Panc1 (cell line): ENCODE data around the gene ANK3. TPM values are rescaled to one million over a fixed set of nuclear protein-coding genes. Genes with fewer than 3 reads are reported as not detected.

ENCODE experiments used
- ATAC-seq: fragments of 200-7000 bp; cut with Tn5 transposase; 2 replicates; pipeline ENCODE4 v1.9.1; 2020; ENCODE audit warnings: mild to moderate bottlenecking, moderate library complexity
- BruUV-seq: library from RNA; stranded (reverse); fragments of 400-500 nt; replicated peaks from 2 replicates; lab custom pipeline; 2021; lab: Mats Ljungman, UMichigan
- CTCF ChIA-PET: fragments of 300-600 bp; sonication (Branson Sonifier 250); formaldehyde crosslinking; loops from one replicate; lab custom pipeline; 2022; ENCODE audit warnings: antibody characterized with exemption; lab: Charles Lee
- POLR2A ChIA-PET: fragments of 300-600 bp; sonication (Branson Sonifier 250); formaldehyde crosslinking; loops from one replicate; lab custom pipeline; 2022; ENCODE audit warnings: antibody characterized with exemption; lab: Charles Lee
- DNase-seq: peaks from one replicate; pipeline ENCODE4 v3.0.0-alpha.2; 2010; ENCODE audit warnings: low read depth, low spot score
- H3K27ac ChIP-seq: 2 replicates; pipeline ENCODE4 v1.5.1; 2011; ENCODE audit warnings: mild to moderate bottlenecking, low read length, inconsistent platforms
- H3K27me3 ChIP-seq: fragments of 200-500 bp; sonication (Bioruptor generic); 2 replicates; pipeline ENCODE4 v1.6.0; 2014; ENCODE audit warnings: low read length, inconsistent platforms; ENCODE audit not compliant: control insufficient read depth, insufficient read depth
- H3K36me3 ChIP-seq: fragments of 200-500 bp; sonication (Bioruptor generic); 2 replicates; pipeline ENCODE4 v1.5.1; 2014; ENCODE audit warnings: inconsistent platforms, mild to moderate bottlenecking, low read length, moderate library complexity; ENCODE audit not compliant: control insufficient read depth, insufficient read depth
- H3K4me1 ChIP-seq: 2 replicates; pipeline ENCODE4 v1.5.1; 2011; ENCODE audit warnings: inconsistent platforms, mild to moderate bottlenecking, low read length, moderate library complexity; ENCODE audit not compliant: control insufficient read depth, insufficient read depth
- H3K4me3 ChIP-seq, 2 experiments: 2 replicates each; pipeline ENCODE4 v1.5.1; 2011 to 2012; ENCODE audit warnings: low read depth in 2 of 2, low read length in 2 of 2, mild to moderate bottlenecking in 2 of 2, inconsistent platforms in 1 of 2, moderate library complexity in 1 of 2
- H3K9me3 ChIP-seq: fragments of 200-500 bp; sonication (Bioruptor generic); 2 replicates; pipeline ENCODE4 v1.5.1; 2014; ENCODE audit warnings: low read depth, mild to moderate bottlenecking, inconsistent platforms, low read length, moderate library complexity; ENCODE audit not compliant: control insufficient read depth, insufficient read depth
- CTCF ChIP-seq: fragments of 450-650 bp; IDR thresholded peaks from 2 replicates; pipeline ENCODE4 v1.5.1; 2017; ENCODE audit warnings: mild to moderate bottlenecking
- POLR2AphosphoS5 ChIP-seq: IDR thresholded peaks from 2 replicates; pipeline ENCODE4 v1.6.1; 2012; ENCODE audit warnings: mild to moderate bottlenecking, low read depth, low read length, moderate library complexity
- SIN3A ChIP-seq: IDR thresholded peaks from 2 replicates; pipeline ENCODE4 v1.6.1; 2012; ENCODE audit warnings: low read depth, mild to moderate bottlenecking, low read length, moderate library complexity, borderline replicate concordance; ENCODE audit not compliant: insufficient read depth
- TCF7L2 ChIP-seq: IDR thresholded peaks from 2 replicates; pipeline ENCODE4 v1.6.1; 2011; ENCODE audit warnings: mild to moderate bottlenecking, low read depth, low read length, inconsistent platforms
- in situ Hi-C: cut with HindIII; loops from 2 replicates; pipeline ENCODE4 v1.10.0; 2016; ENCODE audit warnings: low sequenced_read_pairs, low pct_unique_long_range_greater_than_20kb
- intact Hi-C: fragments of 100-400 bp; cut with micrococcal nuclease; formaldehyde crosslinking; loops from one replicate; pipeline ENCODE4 v1.10.0; 2022; ENCODE audit not compliant: unreplicated experiment
- total RNA-seq: library from RNA; stranded (reverse); gene quantifications from one replicate; pipeline ENCODE4 v1.2.1, GENCODE V29; 2021; ENCODE audit not compliant: unreplicated experiment
- TF ChIP-seq, protein P1 (sequence below), 2 experiments: IDR thresholded peaks; 2 replicates each; pipeline ENCODE4 v1.6.1; 2011 to 2012; ENCODE audit warnings: low read depth in 2 of 2, control low read depth in 1 of 2, low read length in 1 of 2, mild to moderate bottlenecking in 1 of 2, moderate library complexity in 1 of 2; ENCODE audit not compliant: insufficient read depth in 1 of 2

Gene ANK3
- total RNA-seq, 1 experiment from 2014 or later: 2.5 TPM

GRCh38 chr10:60311821-60312220 is 77.9 kb downstream of the ANK3 start:
- H3K4me1 ChIP-seq: no peaks in the 10 kb centered on the region
- H3K36me3 ChIP-seq: no peaks in the 10 kb centered on the region
- CTCF ChIA-PET: no interaction called here
- no peak for DNase-seq
- intact Hi-C loops: no loop called here
- no peaks in the 10 kb centered on the region for H3K9me3 ChIP-seq
- no peak overlapping the region for H3K27ac ChIP-seq
- H3K4me3 ChIP-seq: no peak overlapping the region
- POLR2A ChIA-PET: no interaction called here
- no peaks in the 10 kb centered on the region for H3K27me3 ChIP-seq
- no peak for ATAC-seq
- in situ Hi-C loops: no loop called here
- TF ChIP-seq TCF7L2: no peak
- TF ChIP-seq POLR2AphosphoS5: no peak
- TF ChIP-seq CTCF: no peak
- TF ChIP-seq, protein P1, sequence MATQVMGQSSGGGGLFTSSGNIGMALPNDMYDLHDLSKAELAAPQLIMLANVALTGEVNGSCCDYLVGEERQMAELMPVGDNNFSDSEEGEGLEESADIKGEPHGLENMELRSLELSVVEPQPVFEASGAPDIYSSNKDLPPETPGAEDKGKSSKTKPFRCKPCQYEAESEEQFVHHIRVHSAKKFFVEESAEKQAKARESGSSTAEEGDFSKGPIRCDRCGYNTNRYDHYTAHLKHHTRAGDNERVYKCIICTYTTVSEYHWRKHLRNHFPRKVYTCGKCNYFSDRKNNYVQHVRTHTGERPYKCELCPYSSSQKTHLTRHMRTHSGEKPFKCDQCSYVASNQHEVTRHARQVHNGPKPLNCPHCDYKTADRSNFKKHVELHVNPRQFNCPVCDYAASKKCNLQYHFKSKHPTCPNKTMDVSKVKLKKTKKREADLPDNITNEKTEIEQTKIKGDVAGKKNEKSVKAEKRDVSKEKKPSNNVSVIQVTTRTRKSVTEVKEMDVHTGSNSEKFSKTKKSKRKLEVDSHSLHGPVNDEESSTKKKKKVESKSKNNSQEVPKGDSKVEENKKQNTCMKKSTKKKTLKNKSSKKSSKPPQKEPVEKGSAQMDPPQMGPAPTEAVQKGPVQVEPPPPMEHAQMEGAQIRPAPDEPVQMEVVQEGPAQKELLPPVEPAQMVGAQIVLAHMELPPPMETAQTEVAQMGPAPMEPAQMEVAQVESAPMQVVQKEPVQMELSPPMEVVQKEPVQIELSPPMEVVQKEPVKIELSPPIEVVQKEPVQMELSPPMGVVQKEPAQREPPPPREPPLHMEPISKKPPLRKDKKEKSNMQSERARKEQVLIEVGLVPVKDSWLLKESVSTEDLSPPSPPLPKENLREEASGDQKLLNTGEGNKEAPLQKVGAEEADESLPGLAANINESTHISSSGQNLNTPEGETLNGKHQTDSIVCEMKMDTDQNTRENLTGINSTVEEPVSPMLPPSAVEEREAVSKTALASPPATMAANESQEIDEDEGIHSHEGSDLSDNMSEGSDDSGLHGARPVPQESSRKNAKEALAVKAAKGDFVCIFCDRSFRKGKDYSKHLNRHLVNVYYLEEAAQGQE (IDR thresholded peaks at IDR 0.05; ENCODE audit: insufficient read depth in 1 of 2, low read depth in 2 of 2, low read length in 1 of 2): no peak
- no peak for TF ChIP-seq SIN3A
- BruUV-seq: no TSS peak

GRCh38 chr10:60310740-60311139 is 78.9 kb downstream of the ANK3 start:
- Histone ChIP-seq H3K9me3 (no peaks in the 10 kb centered on the region), H3K27ac (no peak overlapping the region), H3K27me3 (no peaks in the 10 kb centered on the region), H3K4me3 (no peak overlapping the region), H3K36me3 (no peaks in the 10 kb centered on the region), H3K4me1 (no peaks in the 10 kb centered on the region)
- POLR2A ChIA-PET: no interaction called here
- intact Hi-C loops: no loop called here
- no TSS peak for BruUV-seq
- in situ Hi-C loops: no loop called here
- ATAC-seq: no peak
- DNase-seq: no peak
- CTCF ChIA-PET: no interaction called here
- TF ChIP-seq, protein P1 (IDR thresholded peaks at IDR 0.05; ENCODE audit: insufficient read depth in 1 of 2, low read depth in 2 of 2, low read length in 1 of 2): no peak
- TF ChIP-seq TCF7L2: no peak
- no peak for TF ChIP-seq POLR2AphosphoS5
